ENCODE measurements around the gene SEMA3G. TPM values are rescaled to one million over a fixed set of nuclear protein-coding genes. Genes with fewer than 3 reads are reported as not detected.

The SEMA3G gene
- total and polyA plus RNA-seq, 5 donors = 4.7 to 13.1 (median 8.8) TPM

GRCh38 chr3:52452126-52452525, 7.2 kb upstream of the SEMA3G start:
- WGBS = 63% methylated on average over 6 of the region's 6 CpGs
- Histone ChIP-seq H3K9me3 (ENCODE audit: control insufficient read depth, low read length) (no peaks in the 10 kb centered on the region), H3K4me1 (ENCODE audit: control insufficient read depth, insufficient read depth, low read length) (peaks cover 6% of the 10 kb centered on the region), H3K4me3 (ENCODE audit: low read length) (peak overlapping the region; percentile 2), H3K27ac (ENCODE audit: low read length) (peak overlapping the region; percentile 86), H3K27me3 (ENCODE audit: control insufficient read depth, insufficient read depth) (no peaks in the 10 kb centered on the region)
- DNase-seq (peak in 2 of 3 donors; percentile 49 to 50), ATAC-seq (no peak)
- intact Hi-C loops (cut with DNase I) = no loop called here

GRCh38 chr3:52451237-52452083, 6.6 kb upstream of the SEMA3G start:
- intact Hi-C loops (cut with DNase I) = no loop called here
- no peak for ATAC-seq
- Histone ChIP-seq H3K27me3 (ENCODE audit: control insufficient read depth, insufficient read depth) (no peaks in the 10 kb centered on the region), H3K9me3 (ENCODE audit: control insufficient read depth, low read length) (no peaks in the 10 kb centered on the region), H3K4me1 (ENCODE audit: control insufficient read depth, insufficient read depth, low read length) (peaks cover 10% of the 10 kb centered on the region), H3K4me3 (ENCODE audit: low read length) (peak overlapping the region; percentile 2), H3K27ac (ENCODE audit: low read length) (peak overlapping the region; percentile 86)
- WGBS = 71% methylated on average over 24 of the region's 24 CpGs
- DNase-seq = peak in 2 of 3 donors; percentile 39 to 50

GRCh38 chr3:52450489-52451236, 5.8 kb upstream of the SEMA3G start:
- DNase-seq = peak in 2 of 3 donors; percentile 42 to 54
- H3K4me3 ChIP-seq (ENCODE audit: low read length) = no peak overlapping the region
- no peak for ATAC-seq
- H3K27ac ChIP-seq (ENCODE audit: low read length) = peak overlapping the region; percentile 86
- intact Hi-C loops (cut with DNase I) = no loop called here
- H3K27me3 ChIP-seq (ENCODE audit: control insufficient read depth, insufficient read depth) = no peaks in the 10 kb centered on the region
- peaks cover 10% of the 10 kb centered on the region for H3K4me1 ChIP-seq (ENCODE audit: control insufficient read depth, insufficient read depth, low read length)
- no peaks in the 10 kb centered on the region for H3K9me3 ChIP-seq (ENCODE audit: control insufficient read depth, low read length)
- 72% methylated on average over 11 of the region's 11 CpGs for WGBS

GRCh38 chr3:52447512-52448355, 2.8 kb upstream of the SEMA3G start:
- peak in 1 of 2 donors; percentile 1 for ATAC-seq
- H3K27ac ChIP-seq (ENCODE audit: low read length) = peak overlapping the region; percentile 25
- H3K4me1 ChIP-seq (ENCODE audit: control insufficient read depth, insufficient read depth, low read length) = peaks cover 5% of the 10 kb centered on the region
- no peaks in the 10 kb centered on the region for H3K27me3 ChIP-seq (ENCODE audit: control insufficient read depth, insufficient read depth)
- H3K4me3 ChIP-seq (ENCODE audit: low read length) = no peak overlapping the region
- peak in 2 of 3 donors; percentile 25 to 46 for DNase-seq
- no peaks in the 10 kb centered on the region for H3K9me3 ChIP-seq (ENCODE audit: control insufficient read depth, low read length)
- WGBS = 60% methylated on average over 12 of the region's 12 CpGs
- intact Hi-C loops (cut with DNase I) = loop anchor here in 2 of 4 donors (1.0 to 2.0 kb wide), 2 partner anchors 19 kb away; no protein-coding TSS in a partner anchor

GRCh38 chr3:52446631-52447511, 2.0 kb upstream of the SEMA3G start:
- intact Hi-C loops (cut with DNase I) = loop anchor here in 2 of 4 donors (1.0 to 2.0 kb wide), 2 partner anchors 18 to 19 kb away; no protein-coding TSS in a partner anchor
- Histone ChIP-seq H3K4me1 (ENCODE audit: control insufficient read depth, insufficient read depth, low read length) (peaks cover 5% of the 10 kb centered on the region), H3K4me3 (ENCODE audit: low read length) (no peak overlapping the region), H3K27ac (ENCODE audit: low read length) (no peak overlapping the region), H3K27me3 (ENCODE audit: control insufficient read depth, insufficient read depth) (no peaks in the 10 kb centered on the region), H3K9me3 (ENCODE audit: control insufficient read depth, low read length) (no peaks in the 10 kb centered on the region)
- ATAC-seq (peak; percentile 11 to 38), DNase-seq (peak; percentile 58 to 81 (median 68))
- 36% methylated on average over 13 of the region's 13 CpGs for WGBS

- Histone ChIP-seq H3K27me3 (ENCODE audit: control insufficient read depth, insufficient read depth) (no peaks in the 10 kb centered on the region), H3K9me3 (ENCODE audit: control insufficient read depth, low read length) (no peaks in the 10 kb centered on the region), H3K4me1 (ENCODE audit: control insufficient read depth, insufficient read depth, low read length) (peaks cover 5% of the 10 kb centered on the region), H3K27ac (ENCODE audit: low read length) (no peak overlapping the region), H3K4me3 (ENCODE audit: low read length) (no peak overlapping the region)
- peak in 2 of 3 donors; percentile 38 to 42 for DNase-seq
- WGBS = 91% methylated on average over 4 of the region's 4 CpGs
- intact Hi-C loops (cut with DNase I) = loop anchor here in 1 of 4 donors (2.0 kb wide), 1 partner anchor 17 kb away; no protein-coding TSS in a partner anchor
- no peak for ATAC-seq
Observed at GRCh38 chr3:52446042-52446441, 1.1 kb upstream of the SEMA3G start.

GRCh38 chr3:52443791-52444687, 864 bp downstream of the SEMA3G start:
- WGBS = 86% methylated on average over 25 of the region's 25 CpGs
- ATAC-seq = no peak
- peaks cover 5% of the 10 kb centered on the region for H3K4me1 ChIP-seq (ENCODE audit: control insufficient read depth, insufficient read depth, low read length)
- H3K4me3 ChIP-seq (ENCODE audit: low read length) = no peak overlapping the region
- no peaks in the 10 kb centered on the region for H3K9me3 ChIP-seq (ENCODE audit: control insufficient read depth, low read length)
- no peak overlapping the region for H3K27ac ChIP-seq (ENCODE audit: low read length)
- peak in 2 of 3 donors; percentile 35 to 53 for DNase-seq
- intact Hi-C loops (cut with DNase I) = no loop called here
- H3K27me3 ChIP-seq (ENCODE audit: control insufficient read depth, insufficient read depth) = no peaks in the 10 kb centered on the region

GRCh38 chr3:52443268-52443610, 1.7 kb downstream of the SEMA3G start:
- WGBS = 87% methylated on average over 8 of the region's 8 CpGs
- no peaks in the 10 kb centered on the region for H3K9me3 ChIP-seq (ENCODE audit: control insufficient read depth, low read length)
- H3K4me1 ChIP-seq (ENCODE audit: control insufficient read depth, insufficient read depth, low read length) = peaks cover 5% of the 10 kb centered on the region
- ATAC-seq = no peak
- H3K27me3 ChIP-seq (ENCODE audit: control insufficient read depth, insufficient read depth) = no peaks in the 10 kb centered on the region
- intact Hi-C loops (cut with DNase I) = no loop called here
- no peak overlapping the region for H3K27ac ChIP-seq (ENCODE audit: low read length)
- DNase-seq = peak in 1 of 3 donors; percentile 14
- no peak overlapping the region for H3K4me3 ChIP-seq (ENCODE audit: low read length)

Measured in right cardiac atrium (tissue), 5 donors.